ENCODE measurements around the gene SCP2D1. TPM values are rescaled to one million over a fixed set of nuclear protein-coding genes. Genes with fewer than 3 reads are reported as not detected.

The SCP2D1 gene
- polyA plus RNA-seq, 2 of the 4 experiments (the other 2 are of a cell fraction) = not detected

GRCh38 chr20:18857640-18858039 lies 44.1 kb downstream of the SCP2D1 start:
- peaks cover 4% of the 10 kb centered on the region; the same call in 1 of the 3 replicates for H3K4me1 ChIP-seq
- no peak overlapping the region for H3K4me3 ChIP-seq
- TF ChIP-seq GATA3 (IDR thresholded peaks at IDR 0.05; ENCODE audit: borderline replicate concordance) = peak; percentile 25; the same call in 1 of the 2 replicates
- TF ChIP-seq CEBPB (IDR thresholded peaks at IDR 0.05) = no peak
- TF ChIP-seq ELK1 (IDR thresholded peaks at IDR 0.05; ENCODE audit: low read depth, low read length) = no peak
- TF ChIP-seq CBX8 (IDR thresholded peaks at IDR 0.05) = no peak
- no peak for TF ChIP-seq EHMT2 (IDR thresholded peaks at IDR 0.05; ENCODE audit: low read depth)
- no peak for TF ChIP-seq NR3C1 (IDR thresholded peaks at IDR 0.05)
- TF ChIP-seq RARB (CRISPR knock-in tag; IDR thresholded peaks at IDR 0.05) = no peak
- peak; percentile 18; the same call in 1 of the 2 replicates for TF ChIP-seq JUNB (IDR thresholded peaks at IDR 0.05)
- TF ChIP-seq EP300 (IDR thresholded peaks at IDR 0.05) = no peak
- no peak for TF ChIP-seq FOSL2 (IDR thresholded peaks at IDR 0.05)
- peak; percentile 33; the same call in 1 of the 2 replicates for TF ChIP-seq FOSL2 (CRISPR knock-in tag; IDR thresholded peaks at IDR 0.05)
- no peak for TF ChIP-seq FOXS1 (CRISPR knock-in tag; IDR thresholded peaks at IDR 0.05)
- no peak for TF ChIP-seq NFE2L2 (conservative IDR thresholded peaks at IDR 0.05; ENCODE audit: low read length)
- peaks cover 12% of the 10 kb centered on the region; the same call in 1 of the 3 replicates for H3K9me3 ChIP-seq
- FAIRE-seq (no peak), DNase-seq (ENCODE audit: low read depth in 1 of 2, low spot score in 1 of 2) (peak in 1 of 2 experiments; percentile 17), ATAC-seq (peak in 1 of 2 experiments; percentile 56; a peak in 2 of 6 replicates)
- H3K4me2 ChIP-seq = peak overlapping the region; percentile 8; the same call in 2 of the 3 replicates
- WGBS (ENCODE audit: missing lambda C conversion rate) = 3% methylated on average over 1 of the region's 1 CpG
- H3K27ac ChIP-seq = peak overlapping the region; percentile 15 to 56; a peak in 2 of 6 replicates
- POLR2A ChIA-PET = no interaction called here
- CTCF ChIA-PET = interaction anchor here (0.6 kb wide), 1 partner anchor 748 kb away, joined by 3 read pairs; no protein-coding TSS in a partner anchor

- Histone ChIP-seq H3K4me2 (0 out of 3 replicates have a peak overlapping the region, but pooled peaks have one; percentile 5), H3K4me1 (peaks cover 4% of the 10 kb centered on the region; the same call in 1 of the 3 replicates), H3K4me3 (no peak overlapping the region), H3K9me3 (peaks cover 12% of the 10 kb centered on the region; the same call in 1 of the 3 replicates), H3K27ac (0 out of 6 replicates have a peak overlapping the region, but pooled peaks of 1 of the 2 experiments have one; percentile 54)
- POLR2A ChIA-PET = no interaction called here
- CTCF ChIA-PET = no interaction called here
- 29% methylated on average over 3 of the region's 3 CpGs for WGBS (ENCODE audit: missing lambda C conversion rate)
- TF ChIP-seq EP300 (IDR thresholded peaks at IDR 0.05) (no peak), PBX3 (IDR thresholded peaks at IDR 0.05) (no peak), TFCP2L1 (CRISPR knock-in tag; IDR thresholded peaks at IDR 0.05) (no peak), ZFP36 (IDR thresholded peaks at IDR 0.05; ENCODE audit: borderline replicate concordance, partially characterized antibody) (no peak), CTCF (IDR thresholded peaks at IDR 0.05) (no peak), RFX5 (IDR thresholded peaks at IDR 0.05) (no peak), JUNB (IDR thresholded peaks at IDR 0.05) (no peak), GATA3 (IDR thresholded peaks at IDR 0.05; ENCODE audit: borderline replicate concordance) (no peak)
- FAIRE-seq = no peak
- ATAC-seq = no peak
- DNase-seq (ENCODE audit: low read depth in 1 of 2, low spot score in 1 of 2) = no peak
Measured at GRCh38 chr20:18858816-18859215, 45.2 kb downstream of the SCP2D1 start.

Other genes with a start within 250 kb of the SCP2D1 start
- 291 and 338 TPM in 2 replicates for gene SMIM26, start 246.4 kb upstream of the SCP2D1 start, polyA plus RNA-seq (2011; rRNA removed)
- 202 to 209 TPM (median 207 TPM) in 3 replicates for gene SMIM26, start 246.4 kb upstream of the SCP2D1 start, polyA plus RNA-seq (2017; fragmentation: RNase III; extraction: RNeasy Plus Mini Kit Qiagen cat#74134 plus additional on column Dnase treatment)
- gene DTD1, start 225.7 kb upstream of the SCP2D1 start, polyA plus RNA-seq (2011; rRNA removed) = 74.7 and 99.3 TPM in 2 replicates
- 72.5 to 76.3 TPM (median 72.8 TPM) in 3 replicates for gene DTD1, start 225.7 kb upstream of the SCP2D1 start, polyA plus RNA-seq (2017; fragmentation: RNase III; extraction: RNeasy Plus Mini Kit Qiagen cat#74134 plus additional on column Dnase treatment)

All from A549 (cell line).